HG02642 (cell line): ENCODE data around the gene DEFB126.
"Not testable (repeated sequence)": the region's sequence is repeated elsewhere in the genome, so short reads cannot be mapped to it uniquely, and the experiment has no call there.

Experiments used
- ATAC-seq: cut with Tn5 transposase; IDR thresholded peaks from one replicate; pipeline ENCODE4 v1.9.1; 2021; ENCODE audit warnings: mild to moderate bottlenecking; ENCODE audit not compliant: unreplicated experiment, poor library complexity

Gene DEFB126

GRCh38 chr20:142290-142689, at the start of gene DEFB126:
Gene DEFB126, plus strand, starts transcription at chr20:142590. Its CDS starts 39 bp downstream, at chr20:142629.
- ATAC-seq = no peak

- ATAC-seq = no peak
Measured at GRCh38 chr20:93641-94040, 48.7 kb upstream of the DEFB126 start.

- ATAC-seq = no peak
Measured at GRCh38 chr20:95215-95614, 47.2 kb upstream of the DEFB126 start.

GRCh38 chr20:97691-98090, 44.7 kb upstream of the DEFB126 start:
- ATAC-seq = not testable (repeated sequence)

- ATAC-seq = no peak
Measured at GRCh38 chr20:101975-102374, 40.4 kb upstream of the DEFB126 start.

- no peak for ATAC-seq
Measured at GRCh38 chr20:103456-103855, 38.9 kb upstream of the DEFB126 start.

- ATAC-seq = no peak
Measured at GRCh38 chr20:112396-112795, 30.0 kb upstream of the DEFB126 start.

- no peak for ATAC-seq
Measured at GRCh38 chr20:117518-117917, 24.9 kb upstream of the DEFB126 start.

- not testable (repeated sequence) for ATAC-seq
Measured at GRCh38 chr20:129786-130323, 12.5 kb upstream of the DEFB126 start.

- ATAC-seq = no peak
Measured at GRCh38 chr20:137668-138490, 4.5 kb upstream of the DEFB126 start.

- ATAC-seq = no peak
Measured at GRCh38 chr20:145877-146276, 3.5 kb downstream of the DEFB126 start.

- no peak for ATAC-seq
Measured at GRCh38 chr20:152131-152530, 9.7 kb downstream of the DEFB126 start.

- no peak for ATAC-seq
Measured at GRCh38 chr20:157154-157553, 14.8 kb downstream of the DEFB126 start, which contains the start of gene DEFB127. Gene DEFB127, plus strand, starts transcription at chr20:157454. Its CDS starts 91 bp downstream, at chr20:157545.

GRCh38 chr20:164618-165017, 22.2 kb downstream of the DEFB126 start:
- ATAC-seq = no peak

GRCh38 chr20:168876-169275, 26.5 kb downstream of the DEFB126 start:
- ATAC-seq = no peak

- ATAC-seq = no peak
Measured at GRCh38 chr20:184288-184687, 41.9 kb downstream of the DEFB126 start.

- ATAC-seq = no peak
Measured at GRCh38 chr20:187733-188132, 45.3 kb downstream of the DEFB126 start.

GRCh38 chr20:189611-190010, 47.2 kb downstream of the DEFB126 start, which contains the start of gene DEFB128:
Gene DEFB128, minus strand, starts transcription at chr20:189711. Its CDS starts 88 bp downstream, at chr20:189623.
- no peak for ATAC-seq
